ENCODE results near the gene ZNF74. TPM values are rescaled to one million over a fixed set of nuclear protein-coding genes. Genes with fewer than 3 reads are reported as not detected.
A peak's percentile ranks its signal among the peaks of the same experiment; 100 is the strongest.

Gene ZNF74
- total and polyA plus RNA-seq, 2 donors (not counting 1 experiment from before 2014, with no cell fraction given) = 2.5 to 13.0 TPM

GRCh38 chr22:20422271-20423007, 28.5 kb downstream of the ZNF74 start:
- H2AFZ ChIP-seq (ENCODE audit: low read length) = no peak overlapping the region
- H3K4me2 ChIP-seq (ENCODE audit: extremely low read depth, insufficient read depth, low read length) = peak overlapping the region; percentile 8
- peaks cover 14% of the 10 kb centered on the region for H3K4me1 ChIP-seq (ENCODE audit: control insufficient read depth, extremely low read depth, insufficient read depth, low read length)
- no peak for TF ChIP-seq CTCF (conservative IDR thresholded peaks at IDR 0.05 in 1 of 2, IDR thresholded peaks at IDR 0.05 in 1 of 2; ENCODE audit: low read depth in 1 of 2, low read length in 2 of 2)
- TF ChIP-seq EZH2 (IDR thresholded peaks at IDR 0.05; ENCODE audit: low read length, missing control alignments) = no peak
- peaks cover 6% of the 10 kb centered on the region for H3K36me3 ChIP-seq (ENCODE audit: control insufficient read depth, insufficient read depth, low read length)
- peak overlapping the region; percentile 59 for H3K27ac ChIP-seq (ENCODE audit: insufficient read depth, low read length)
- peak in 1 of 2 donors; percentile 66 for DNase-seq (ENCODE audit: low read depth in 2 of 2)
- no peaks in the 10 kb centered on the region for H3K27me3 ChIP-seq (ENCODE audit: control insufficient read depth, insufficient read depth, low read length)
- no peaks in the 10 kb centered on the region for H3K9me3 ChIP-seq (ENCODE audit: control insufficient read depth, insufficient read depth, low read depth, low read length)
- H3K79me2 ChIP-seq (ENCODE audit: control insufficient read depth, insufficient read depth, low read length) = no peaks in the 10 kb centered on the region
- H3K9ac ChIP-seq (ENCODE audit: insufficient read depth, low read length) = no peak overlapping the region
- H3K4me3 ChIP-seq (replicated peaks in 1 of 4; ENCODE audit: control extremely low read depth in 1 of 4, insufficient read depth in 1 of 4, low read depth in 3 of 4, low read length in 4 of 4) = no peak overlapping the region
- no peaks in the 10 kb centered on the region for H4K20me1 ChIP-seq (ENCODE audit: control insufficient read depth, extremely low read depth, insufficient read depth, low read length)

DNA sequence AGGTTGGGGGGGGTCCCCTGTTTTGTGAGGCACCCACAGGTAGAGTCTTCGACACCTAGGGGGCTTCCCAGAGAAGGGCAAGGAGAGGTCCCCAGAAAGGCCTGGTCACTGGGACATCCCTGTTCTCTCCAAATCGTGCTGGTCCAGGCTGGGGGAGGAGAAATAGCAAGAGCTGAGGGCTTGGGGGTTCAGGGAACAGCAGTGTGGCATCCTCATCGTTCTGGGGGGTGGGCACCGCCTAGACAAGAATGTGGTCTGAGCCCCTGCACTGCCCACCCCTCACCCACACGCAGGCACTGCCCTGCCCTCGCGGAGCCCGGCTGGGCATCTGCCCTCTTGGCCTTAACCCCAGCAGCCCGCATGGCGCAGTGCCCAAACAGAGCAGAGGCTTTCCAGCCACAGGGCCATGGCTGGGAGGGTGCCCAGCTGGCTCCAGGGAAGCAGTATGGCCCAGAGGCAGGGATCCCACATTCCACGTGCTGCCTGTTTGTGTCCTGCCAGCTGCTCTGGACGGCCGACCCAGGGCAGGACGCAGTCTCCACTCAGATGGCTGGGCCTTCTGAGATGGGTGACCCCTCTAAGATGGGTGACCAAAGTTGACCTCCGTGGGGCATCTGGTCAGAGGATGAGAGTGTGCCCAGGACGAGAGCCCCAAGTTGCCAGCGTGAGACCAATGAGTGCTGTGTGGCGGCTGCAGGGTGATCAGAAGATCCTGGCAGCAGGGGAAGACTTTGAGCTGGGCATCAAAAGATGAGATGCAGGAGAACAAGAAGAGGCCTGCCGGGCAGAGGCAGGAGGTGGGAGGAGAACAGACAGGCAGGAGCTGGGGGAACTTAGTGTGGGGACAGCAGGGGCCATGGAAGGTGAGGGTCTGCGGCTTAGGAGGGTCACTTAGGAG, 29.3 kb downstream of the ZNF74 start:
- Histone ChIP-seq H3K79me2 (ENCODE audit: control insufficient read depth, insufficient read depth, low read length) (no peaks in the 10 kb centered on the region), H3K27me3 (ENCODE audit: control insufficient read depth, insufficient read depth, low read length) (no peaks in the 10 kb centered on the region), H4K20me1 (ENCODE audit: control insufficient read depth, extremely low read depth, insufficient read depth, low read length) (no peaks in the 10 kb centered on the region), H3K36me3 (ENCODE audit: control insufficient read depth, insufficient read depth, low read length) (peaks cover 8% of the 10 kb centered on the region), H3K4me3 (replicated peaks in 1 of 4; ENCODE audit: control extremely low read depth in 1 of 4, insufficient read depth in 1 of 4, low read depth in 3 of 4, low read length in 4 of 4) (no peak overlapping the region), H3K9me3 (ENCODE audit: control insufficient read depth, insufficient read depth, low read depth, low read length) (no peaks in the 10 kb centered on the region), H3K9ac (ENCODE audit: insufficient read depth, low read length) (no peak overlapping the region), H3K27ac (ENCODE audit: insufficient read depth, low read length) (peak overlapping the region; percentile 59), H3K4me2 (ENCODE audit: extremely low read depth, insufficient read depth, low read length) (no peak overlapping the region), H3K4me1 (ENCODE audit: control insufficient read depth, extremely low read depth, insufficient read depth, low read length) (peaks cover 14% of the 10 kb centered on the region), H2AFZ (ENCODE audit: low read length) (no peak overlapping the region)
- TF ChIP-seq EZH2 (IDR thresholded peaks at IDR 0.05; ENCODE audit: low read length, missing control alignments) (no peak), CTCF (conservative IDR thresholded peaks at IDR 0.05 in 1 of 2, IDR thresholded peaks at IDR 0.05 in 1 of 2; ENCODE audit: low read depth in 1 of 2, low read length in 2 of 2) (no peak)
- DNase-seq (ENCODE audit: low read depth in 2 of 2) = peak in 1 of 2 donors; percentile 29

DNA sequence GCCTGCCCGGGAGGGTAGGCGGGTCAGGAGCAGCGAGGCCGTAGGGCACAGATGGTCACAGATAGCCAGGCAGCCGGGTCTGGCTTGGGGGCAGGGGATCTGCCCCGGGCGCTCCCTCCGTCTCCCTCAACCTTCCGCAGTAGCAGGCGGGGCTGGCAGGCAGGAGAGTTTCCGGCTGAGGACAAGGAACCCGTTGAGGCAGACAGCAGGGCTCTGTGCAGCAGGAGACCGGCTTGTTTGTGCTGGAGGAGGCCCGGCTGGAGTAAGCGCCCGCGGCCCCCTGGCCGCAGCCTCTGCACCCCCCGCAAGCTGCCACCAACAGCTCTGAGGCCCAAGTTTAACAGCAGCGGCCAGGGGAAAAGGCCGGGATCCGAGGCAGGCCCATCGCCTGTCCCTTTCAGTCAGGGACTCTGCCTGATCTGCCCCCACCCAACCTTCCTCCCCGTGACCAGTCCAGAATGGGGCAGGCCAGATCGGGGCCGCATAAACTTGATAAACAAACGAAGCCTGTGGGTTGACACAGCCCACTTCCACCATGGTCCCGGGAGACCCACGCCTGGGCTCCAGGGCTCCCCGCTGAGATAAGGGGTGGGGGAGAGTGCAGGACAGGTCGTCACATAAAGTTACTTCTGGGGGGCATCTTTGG, 30.1 kb downstream of the ZNF74 start:
- Histone ChIP-seq H3K9ac (ENCODE audit: insufficient read depth, low read length) (no peak overlapping the region), H3K9me3 (ENCODE audit: control insufficient read depth, insufficient read depth, low read depth, low read length) (no peaks in the 10 kb centered on the region), H4K20me1 (ENCODE audit: control insufficient read depth, extremely low read depth, insufficient read depth, low read length) (no peaks in the 10 kb centered on the region), H3K27ac (ENCODE audit: insufficient read depth, low read length) (peak overlapping the region; percentile 1), H3K27me3 (ENCODE audit: control insufficient read depth, insufficient read depth, low read length) (no peaks in the 10 kb centered on the region), H3K36me3 (ENCODE audit: control insufficient read depth, insufficient read depth, low read length) (peaks cover 11% of the 10 kb centered on the region), H3K79me2 (ENCODE audit: control insufficient read depth, insufficient read depth, low read length) (no peaks in the 10 kb centered on the region), H3K4me3 (replicated peaks in 1 of 4; ENCODE audit: control extremely low read depth in 1 of 4, insufficient read depth in 1 of 4, low read depth in 3 of 4, low read length in 4 of 4) (no peak overlapping the region), H3K4me2 (ENCODE audit: extremely low read depth, insufficient read depth, low read length) (no peak overlapping the region), H3K4me1 (ENCODE audit: control insufficient read depth, extremely low read depth, insufficient read depth, low read length) (peaks cover 14% of the 10 kb centered on the region), H2AFZ (ENCODE audit: low read length) (no peak overlapping the region)
- DNase-seq (ENCODE audit: low read depth in 2 of 2) = no peak
- TF ChIP-seq CTCF (conservative IDR thresholded peaks at IDR 0.05 in 1 of 2, IDR thresholded peaks at IDR 0.05 in 1 of 2; ENCODE audit: low read depth in 1 of 2, low read length in 2 of 2) (no peak), EZH2 (IDR thresholded peaks at IDR 0.05; ENCODE audit: low read length, missing control alignments) (no peak)

Data from fibroblast of lung (primary cell).